ENCODE data around the gene DSE.

DNA sequence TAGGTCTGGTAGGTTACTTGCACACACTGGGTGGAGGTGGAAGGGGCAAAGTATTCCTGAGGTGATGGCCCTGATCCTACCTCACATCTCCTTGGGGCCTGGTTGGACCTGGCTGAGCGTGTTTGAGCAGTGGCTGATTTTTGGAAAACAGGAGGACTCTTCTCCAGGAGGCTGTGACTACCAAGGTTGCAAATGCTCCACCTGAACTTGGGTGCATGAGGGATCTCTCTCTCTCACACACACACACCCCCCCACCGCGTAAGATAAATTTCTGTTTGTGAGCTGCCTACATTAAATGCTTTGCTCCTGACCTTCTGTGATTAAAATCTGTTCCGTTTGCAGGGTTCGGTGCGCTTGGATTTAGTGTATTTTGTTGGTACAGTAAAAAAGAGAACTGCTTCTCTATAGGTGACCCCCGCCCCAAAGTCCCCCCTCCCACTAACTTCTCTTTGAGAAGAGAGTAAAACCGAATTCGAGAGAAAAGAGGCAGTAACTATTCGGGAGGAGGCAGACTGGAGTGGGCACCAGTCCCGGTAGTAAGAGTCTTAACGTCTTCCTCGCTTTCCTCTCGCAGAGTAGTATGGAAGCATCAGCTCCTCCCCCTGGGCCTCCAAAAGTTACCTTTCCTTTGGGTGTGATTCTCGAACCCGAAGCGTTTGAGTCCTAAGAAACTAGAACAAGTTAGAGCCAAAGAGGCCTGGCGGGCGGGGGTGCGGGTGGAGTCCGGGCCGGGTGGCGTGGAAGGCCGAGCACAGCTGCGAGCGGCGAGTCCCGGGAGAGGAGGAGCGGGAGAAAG is 585 bp upstream of the DSE start:
- no peak for TF ChIP-seq EZH2 (IDR thresholded peaks at IDR 0.05; ENCODE audit: borderline replicate concordance, low read depth, low read length, severe bottlenecking)
- TF ChIP-seq, protein P1, sequence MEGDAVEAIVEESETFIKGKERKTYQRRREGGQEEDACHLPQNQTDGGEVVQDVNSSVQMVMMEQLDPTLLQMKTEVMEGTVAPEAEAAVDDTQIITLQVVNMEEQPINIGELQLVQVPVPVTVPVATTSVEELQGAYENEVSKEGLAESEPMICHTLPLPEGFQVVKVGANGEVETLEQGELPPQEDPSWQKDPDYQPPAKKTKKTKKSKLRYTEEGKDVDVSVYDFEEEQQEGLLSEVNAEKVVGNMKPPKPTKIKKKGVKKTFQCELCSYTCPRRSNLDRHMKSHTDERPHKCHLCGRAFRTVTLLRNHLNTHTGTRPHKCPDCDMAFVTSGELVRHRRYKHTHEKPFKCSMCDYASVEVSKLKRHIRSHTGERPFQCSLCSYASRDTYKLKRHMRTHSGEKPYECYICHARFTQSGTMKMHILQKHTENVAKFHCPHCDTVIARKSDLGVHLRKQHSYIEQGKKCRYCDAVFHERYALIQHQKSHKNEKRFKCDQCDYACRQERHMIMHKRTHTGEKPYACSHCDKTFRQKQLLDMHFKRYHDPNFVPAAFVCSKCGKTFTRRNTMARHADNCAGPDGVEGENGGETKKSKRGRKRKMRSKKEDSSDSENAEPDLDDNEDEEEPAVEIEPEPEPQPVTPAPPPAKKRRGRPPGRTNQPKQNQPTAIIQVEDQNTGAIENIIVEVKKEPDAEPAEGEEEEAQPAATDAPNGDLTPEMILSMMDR (IDR thresholded peaks at IDR 0.05; ENCODE audit: borderline replicate concordance, extremely low read depth, low read length, poor library complexity, severe bottlenecking), result no peak
